A549 (cell line): ENCODE data around the gene PDSS1. TPM values are rescaled to one million over a fixed set of nuclear protein-coding genes. Genes with fewer than 3 reads are reported as not detected.

ENCODE experiments used
- ATAC-seq, 2 experiments: fragments of 200-7000 bp in 1 of 2; fragments of >200 bp in 1 of 2; cut with Nextera tagmentation in 1 of 2; cut with Tn5 transposase in 1 of 2; 3 replicates each; pipeline versions ENCODE4 v1.8.0 to v1.9.1; 2018 to 2020; ENCODE audit warnings: mild to moderate bottlenecking in 1 of 2, moderate library complexity in 1 of 2
- CTCF ChIA-PET: fragments of 300-600 bp; sonication (Branson Sonifier 250); formaldehyde crosslinking; extraction: SDS; loops from one replicate; lab custom pipeline; 2021; ENCODE audit warnings: antibody characterized with exemption, inconsistent platforms; lab: Yijun Ruan, JAX
- POLR2A ChIA-PET: fragments of 350-600 bp; formaldehyde crosslinking; extraction: SDS; loops from one replicate; lab custom pipeline; 2021; ENCODE audit warnings: antibody characterized with exemption, inconsistent platforms; lab: Yijun Ruan, JAX
- DNase-seq, 2 experiments: peaks; one replicate each; pipeline versions ENCODE4 v3.0.0 to v3.0.0-alpha.2; 2011 to 2016; ENCODE audit warnings: low read depth in 1 of 2, low spot score in 1 of 2
- FAIRE-seq: peaks from 2 replicates; lab custom pipeline; 2011; peaks lifted over from hg19 to GRCh38; lab: Jason Lieb, UNC
- H3K27ac ChIP-seq, 2 experiments: fragments of >200 bp; sonication (Bioruptor Twin); formaldehyde crosslinking; 3 replicates each; pipeline ENCODE4 v1.5.1; 2016 to 2017
- H3K4me1 ChIP-seq: fragments of >200 bp; sonication (Bioruptor Twin); formaldehyde crosslinking; 3 replicates; pipeline ENCODE4 v1.6.1; 2016
- H3K4me2 ChIP-seq: fragments of >200 bp; sonication (Bioruptor Twin); formaldehyde crosslinking; 3 replicates; pipeline ENCODE4 v1.6.1; 2016
- H3K4me3 ChIP-seq: fragments of >200 bp; sonication (Bioruptor Twin); formaldehyde crosslinking; 3 replicates; pipeline ENCODE4 v1.5.1; 2016
- H3K9me3 ChIP-seq: fragments of >200 bp; sonication (Bioruptor Twin); formaldehyde crosslinking; 3 replicates; pipeline ENCODE4 v1.6.1; 2016
- BCL3 ChIP-seq: fragments of >200 bp; sonication (Bioruptor Twin); formaldehyde crosslinking; IDR thresholded peaks from 3 replicates; pipeline ENCODE4 v1.6.1; 2016
- CHD2 ChIP-seq: fragments of 150-350 bp; IDR thresholded peaks from 2 replicates; pipeline ENCODE4 v1.6.1; 2014; ENCODE audit warnings: low read length; ENCODE audit not compliant: partially characterized antibody
- EP300 ChIP-seq, 2 experiments: fragments of >200 bp; sonication (Bioruptor Twin); formaldehyde crosslinking; IDR thresholded peaks; 2 replicates in 1 of 2; 3 replicates in 1 of 2; pipeline ENCODE4 v1.6.1; 2016 to 2017
- GATA3 ChIP-seq: IDR thresholded peaks from 2 replicates; pipeline ENCODE4 v1.6.1; 2012; ENCODE audit warnings: borderline replicate concordance
- HMGXB4 ChIP-seq: fragments of 250-450 bp; sonication (Bioruptor Pico); IDR thresholded peaks from 2 replicates; pipeline ENCODE4 v1.5.0; 2021; ENCODE audit warnings: mild to moderate bottlenecking, moderate library complexity, borderline replicate concordance
- HOXA7 ChIP-seq: fragments of 250-450 bp; sonication (Bioruptor Pico); IDR thresholded peaks from 2 replicates; pipeline ENCODE4 v1.5.0; 2020; ENCODE audit warnings: mild to moderate bottlenecking, moderate library complexity
- HOXB13 ChIP-seq: fragments of 250-450 bp; sonication (Bioruptor Pico); IDR thresholded peaks from 2 replicates; pipeline ENCODE4 v1.5.0; 2020; ENCODE audit warnings: low read depth, mild to moderate bottlenecking, moderate library complexity
- JUN ChIP-seq, 2 experiments: fragments of >200 bp; sonication (Bioruptor Twin); formaldehyde crosslinking; IDR thresholded peaks; 2 replicates in 1 of 2; 3 replicates in 1 of 2; pipeline ENCODE4 v1.6.1; 2016 to 2017
- JUNB ChIP-seq: fragments of >200 bp; sonication (Bioruptor Twin); formaldehyde crosslinking; IDR thresholded peaks from 2 replicates; pipeline ENCODE4 v1.6.1; 2016
- KDM1A ChIP-seq: fragments of 200-600 bp; sonication (generic); IDR thresholded peaks from 2 replicates; pipeline ENCODE4 v1.6.1; 2016; ENCODE audit warnings: low read depth, mild to moderate bottlenecking
- NFE2L2 ChIP-seq: fragments of 150-350 bp; conservative IDR thresholded peaks from 2 replicates; pipeline ENCODE4 v1.6.1; 2014; ENCODE audit warnings: low read length
- NPAS2 ChIP-seq: fragments of 250-450 bp; sonication (Bioruptor Pico); IDR thresholded peaks from 2 replicates; pipeline ENCODE4 v1.8.0; 2022; ENCODE audit warnings: mild to moderate bottlenecking, moderate library complexity, borderline replicate concordance
- PBX3 ChIP-seq: IDR thresholded peaks from 2 replicates; pipeline ENCODE4 v1.6.1; 2012
- PHF8 ChIP-seq: fragments of 200-600 bp; sonication (generic); IDR thresholded peaks from 2 replicates; pipeline ENCODE4 v1.6.1; 2016; ENCODE audit warnings: low read depth, mild to moderate bottlenecking, antibody characterized with exemption, moderate library complexity, borderline replicate concordance
- RARB ChIP-seq: fragments of 250-450 bp; sonication (Bioruptor Pico); IDR thresholded peaks from 2 replicates; pipeline ENCODE4 v1.8.0; 2021; ENCODE audit warnings: mild to moderate bottlenecking, moderate library complexity
- RCOR1 ChIP-seq: fragments of 150-350 bp; IDR thresholded peaks from 2 replicates; pipeline ENCODE4 v1.6.1; 2014; ENCODE audit warnings: antibody characterized with exemption, low read length, low read depth
- RFX5 ChIP-seq: fragments of 450-650 bp; IDR thresholded peaks from 2 replicates; pipeline ENCODE4 v1.7.1; 2014; ENCODE audit warnings: antibody characterized with exemption, mild to moderate bottlenecking, moderate library complexity
- RNF2 ChIP-seq: fragments of 200-600 bp; sonication (generic); IDR thresholded peaks from 2 replicates; pipeline ENCODE4 v1.6.1; 2016; ENCODE audit warnings: low read depth, mild to moderate bottlenecking, antibody characterized with exemption, moderate library complexity, borderline replicate concordance
- ZSCAN20 ChIP-seq: fragments of 250-450 bp; sonication (Bioruptor Pico); IDR thresholded peaks from 2 replicates; pipeline ENCODE4 v1.8.0; 2022; ENCODE audit warnings: mild to moderate bottlenecking, moderate library complexity
- WGBS: methylation state at CpG from one replicate; pipeline ENCODE4 v1.1.6; 2017; ENCODE audit errors: missing lambda C conversion rate; 5-methylcytosine and 5-hydroxymethylcytosine counted together
- polyA plus RNA-seq, 4 experiments: library from polyadenylated mRNA; depleted of rRNA in 3 of 4; stranded (reverse); fragments of >200 nt; fragmentation: RNase III in 1 of 4; extraction: RNeasy Plus Mini Kit Qiagen cat#74134 plus additional on column Dnase treatment in 1 of 4; gene quantifications; 2 replicates in 3 of 4; 3 replicates in 1 of 4; pipeline ENCODE4 v1.2.3, GENCODE V29; 2011 to 2017
- TF ChIP-seq, protein P1 (sequence below): fragments of >200 bp; sonication (Bioruptor Twin); formaldehyde crosslinking; IDR thresholded peaks from 3 replicates; pipeline ENCODE4 v1.5.1; 2016
- TF ChIP-seq, protein P2 (sequence below): fragments of 250-450 bp; sonication (Bioruptor Pico); IDR thresholded peaks from 2 replicates; pipeline ENCODE4 v1.5.0; 2020; ENCODE audit warnings: low read depth, mild to moderate bottlenecking, moderate library complexity
- TF ChIP-seq, protein P3 (sequence below): fragments of 200-600 bp; sonication (generic); IDR thresholded peaks from 2 replicates; pipeline ENCODE4 v1.6.1; 2016; ENCODE audit warnings: antibody characterized with exemption, mild to moderate bottlenecking, moderate library complexity
- TF ChIP-seq, protein P4 (sequence below): fragments of 150-350 bp; IDR thresholded peaks from 2 replicates; pipeline ENCODE4 v1.6.1; 2014; ENCODE audit warnings: low read depth, mild to moderate bottlenecking, low read length

The PDSS1 gene
- polyA plus RNA-seq, 2 of the 4 experiments (the other 2 are of a cell fraction), result 14.9 to 24.8 TPM

GRCh38 chr10:26665080-26666048 is 32.1 kb upstream of the PDSS1 start:
- ATAC-seq (peak; percentile 29 to 39; a peak in 1 of 6 replicates), FAIRE-seq (no peak), DNase-seq (no peak)
- POLR2A ChIA-PET, result no interaction called here
- CTCF ChIA-PET, result interaction anchor here (1.2 kb wide), 1 partner anchor 61 kb away, joined by 3 read pairs; no protein-coding TSS in a partner anchor
- TF ChIP-seq BCL3 (no peak), HOXA7 (no peak), NFE2L2 (no peak), NPAS2 (CRISPR knock-in tag) (no peak), JUN (IDR thresholded peaks at IDR 0.05) (no peak)
- TF ChIP-seq, protein P1, sequence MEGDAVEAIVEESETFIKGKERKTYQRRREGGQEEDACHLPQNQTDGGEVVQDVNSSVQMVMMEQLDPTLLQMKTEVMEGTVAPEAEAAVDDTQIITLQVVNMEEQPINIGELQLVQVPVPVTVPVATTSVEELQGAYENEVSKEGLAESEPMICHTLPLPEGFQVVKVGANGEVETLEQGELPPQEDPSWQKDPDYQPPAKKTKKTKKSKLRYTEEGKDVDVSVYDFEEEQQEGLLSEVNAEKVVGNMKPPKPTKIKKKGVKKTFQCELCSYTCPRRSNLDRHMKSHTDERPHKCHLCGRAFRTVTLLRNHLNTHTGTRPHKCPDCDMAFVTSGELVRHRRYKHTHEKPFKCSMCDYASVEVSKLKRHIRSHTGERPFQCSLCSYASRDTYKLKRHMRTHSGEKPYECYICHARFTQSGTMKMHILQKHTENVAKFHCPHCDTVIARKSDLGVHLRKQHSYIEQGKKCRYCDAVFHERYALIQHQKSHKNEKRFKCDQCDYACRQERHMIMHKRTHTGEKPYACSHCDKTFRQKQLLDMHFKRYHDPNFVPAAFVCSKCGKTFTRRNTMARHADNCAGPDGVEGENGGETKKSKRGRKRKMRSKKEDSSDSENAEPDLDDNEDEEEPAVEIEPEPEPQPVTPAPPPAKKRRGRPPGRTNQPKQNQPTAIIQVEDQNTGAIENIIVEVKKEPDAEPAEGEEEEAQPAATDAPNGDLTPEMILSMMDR, result no peak
- TF ChIP-seq, protein P2, sequence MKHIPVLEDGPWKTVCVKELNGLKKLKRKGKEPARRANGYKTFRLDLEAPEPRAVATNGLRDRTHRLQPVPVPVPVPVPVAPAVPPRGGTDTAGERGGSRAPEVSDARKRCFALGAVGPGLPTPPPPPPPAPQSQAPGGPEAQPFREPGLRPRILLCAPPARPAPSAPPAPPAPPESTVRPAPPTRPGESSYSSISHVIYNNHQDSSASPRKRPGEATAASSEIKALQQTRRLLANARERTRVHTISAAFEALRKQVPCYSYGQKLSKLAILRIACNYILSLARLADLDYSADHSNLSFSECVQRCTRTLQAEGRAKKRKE (CRISPR knock-in tag), result no peak
- no peaks in the 10 kb centered on the region for H3K4me1 ChIP-seq
- H3K4me3 ChIP-seq, result no peak overlapping the region
- no peak overlapping the region for H3K27ac ChIP-seq
- H3K9me3 ChIP-seq, result no peaks in the 10 kb centered on the region
- H3K4me2 ChIP-seq, result no peak overlapping the region
- 51% methylated on average over 5 of the region's 7 CpGs for WGBS

DNA sequence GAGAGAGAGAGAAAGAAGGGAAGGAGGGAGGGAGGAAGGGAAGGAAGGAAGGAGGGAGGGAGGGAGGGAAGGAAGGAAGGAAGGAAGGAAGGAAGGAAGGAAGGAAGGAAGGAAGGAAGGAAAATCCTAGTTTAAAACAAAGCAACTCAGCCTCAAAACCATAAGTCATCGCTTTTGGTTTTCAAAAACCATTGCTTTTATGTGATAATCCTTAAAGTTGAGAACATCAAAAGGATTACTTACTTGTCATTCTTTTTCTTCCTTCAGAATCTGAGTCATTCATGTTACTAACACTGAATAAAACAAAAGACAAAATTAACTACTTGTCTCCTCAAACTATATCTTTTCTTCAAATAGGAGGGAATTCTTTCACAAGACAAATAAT is 21.6 kb upstream of the PDSS1 start:
- FAIRE-seq (no peak), DNase-seq (no peak), ATAC-seq (no peak)
- TF ChIP-seq EP300 (IDR thresholded peaks at IDR 0.05), result no peak
- no peak for TF ChIP-seq PBX3
- TF ChIP-seq PHF8, result no peak
- TF ChIP-seq RARB (CRISPR knock-in tag), result no peak
- TF ChIP-seq, protein P3, sequence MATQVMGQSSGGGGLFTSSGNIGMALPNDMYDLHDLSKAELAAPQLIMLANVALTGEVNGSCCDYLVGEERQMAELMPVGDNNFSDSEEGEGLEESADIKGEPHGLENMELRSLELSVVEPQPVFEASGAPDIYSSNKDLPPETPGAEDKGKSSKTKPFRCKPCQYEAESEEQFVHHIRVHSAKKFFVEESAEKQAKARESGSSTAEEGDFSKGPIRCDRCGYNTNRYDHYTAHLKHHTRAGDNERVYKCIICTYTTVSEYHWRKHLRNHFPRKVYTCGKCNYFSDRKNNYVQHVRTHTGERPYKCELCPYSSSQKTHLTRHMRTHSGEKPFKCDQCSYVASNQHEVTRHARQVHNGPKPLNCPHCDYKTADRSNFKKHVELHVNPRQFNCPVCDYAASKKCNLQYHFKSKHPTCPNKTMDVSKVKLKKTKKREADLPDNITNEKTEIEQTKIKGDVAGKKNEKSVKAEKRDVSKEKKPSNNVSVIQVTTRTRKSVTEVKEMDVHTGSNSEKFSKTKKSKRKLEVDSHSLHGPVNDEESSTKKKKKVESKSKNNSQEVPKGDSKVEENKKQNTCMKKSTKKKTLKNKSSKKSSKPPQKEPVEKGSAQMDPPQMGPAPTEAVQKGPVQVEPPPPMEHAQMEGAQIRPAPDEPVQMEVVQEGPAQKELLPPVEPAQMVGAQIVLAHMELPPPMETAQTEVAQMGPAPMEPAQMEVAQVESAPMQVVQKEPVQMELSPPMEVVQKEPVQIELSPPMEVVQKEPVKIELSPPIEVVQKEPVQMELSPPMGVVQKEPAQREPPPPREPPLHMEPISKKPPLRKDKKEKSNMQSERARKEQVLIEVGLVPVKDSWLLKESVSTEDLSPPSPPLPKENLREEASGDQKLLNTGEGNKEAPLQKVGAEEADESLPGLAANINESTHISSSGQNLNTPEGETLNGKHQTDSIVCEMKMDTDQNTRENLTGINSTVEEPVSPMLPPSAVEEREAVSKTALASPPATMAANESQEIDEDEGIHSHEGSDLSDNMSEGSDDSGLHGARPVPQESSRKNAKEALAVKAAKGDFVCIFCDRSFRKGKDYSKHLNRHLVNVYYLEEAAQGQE, result no peak
- TF ChIP-seq KDM1A, result no peak
- no peak for TF ChIP-seq RNF2
- no peak for TF ChIP-seq ZSCAN20 (CRISPR knock-in tag)
- TF ChIP-seq HOXA7, result no peak
- TF ChIP-seq HOXB13 (CRISPR knock-in tag), result no peak
- no peak for TF ChIP-seq JUNB
- TF ChIP-seq, protein P4, sequence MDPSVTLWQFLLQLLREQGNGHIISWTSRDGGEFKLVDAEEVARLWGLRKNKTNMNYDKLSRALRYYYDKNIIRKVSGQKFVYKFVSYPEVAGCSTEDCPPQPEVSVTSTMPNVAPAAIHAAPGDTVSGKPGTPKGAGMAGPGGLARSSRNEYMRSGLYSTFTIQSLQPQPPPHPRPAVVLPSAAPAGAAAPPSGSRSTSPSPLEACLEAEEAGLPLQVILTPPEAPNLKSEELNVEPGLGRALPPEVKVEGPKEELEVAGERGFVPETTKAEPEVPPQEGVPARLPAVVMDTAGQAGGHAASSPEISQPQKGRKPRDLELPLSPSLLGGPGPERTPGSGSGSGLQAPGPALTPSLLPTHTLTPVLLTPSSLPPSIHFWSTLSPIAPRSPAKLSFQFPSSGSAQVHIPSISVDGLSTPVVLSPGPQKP, result no peak
- TF ChIP-seq RCOR1, result no peak
- TF ChIP-seq HMGXB4 (CRISPR knock-in tag), result no peak
- no peak for TF ChIP-seq GATA3
- TF ChIP-seq RFX5, result no peak
- no peak for TF ChIP-seq CHD2
- no peak overlapping the region for H3K4me3 ChIP-seq
- no peak overlapping the region for H3K4me2 ChIP-seq
- ChIA-PET CTCF (interaction anchor here (1.4 kb wide), 1 partner anchor 206 kb away, joined by 4 read pairs; no protein-coding TSS in a partner anchor), POLR2A (no interaction called here)
- no peaks in the 10 kb centered on the region for H3K9me3 ChIP-seq
- 91% methylated on average over 1 of the region's 1 CpG for WGBS
- no peaks in the 10 kb centered on the region for H3K4me1 ChIP-seq
- no peak overlapping the region for H3K27ac ChIP-seq
